Sigmoid colon (tissue), 7 donors: ENCODE results near the gene ADGRG3. TPM values are rescaled to one million over a fixed set of nuclear protein-coding genes. Genes with fewer than 3 reads are reported as not detected.

Source experiments
- DNase-seq: peaks from one replicate; pipeline ENCODE4 v3.0.0-alpha.2; 2019
- H3K27ac ChIP-seq, 4 donors: fragments of 200-600 bp; sonication (generic); one replicate each; pipeline ENCODE4 v1.5.1; 2016 to 2019; ENCODE audit warnings: mild to moderate bottlenecking in 1 of 4
- H3K27me3 ChIP-seq, 3 donors: fragments of 200-600 bp; sonication (generic); one replicate each; pipeline ENCODE4 v1.5.1; 2019; ENCODE audit warnings: mild to moderate bottlenecking in 1 of 3
- H3K36me3 ChIP-seq, 4 donors: fragments of 200-600 bp; sonication (generic); one replicate each; pipeline ENCODE4 v1.5.1; 2016 to 2019
- H3K4me1 ChIP-seq, 4 donors: fragments of 200-600 bp; sonication (generic); one replicate each; pipeline ENCODE4 v1.5.1; 2017 to 2019
- H3K4me3 ChIP-seq, 4 donors: fragments of 200-600 bp; sonication (generic); one replicate each; pipeline ENCODE4 v1.5.1; 2017 to 2019; ENCODE audit warnings: mild to moderate bottlenecking in 2 of 4, moderate library complexity in 1 of 4
- H3K9me3 ChIP-seq, 4 donors: fragments of 200-600 bp in 3 of 4; sonication (generic) in 3 of 4; one replicate each; pipeline versions ENCODE4 v1.5.1 to v1.6.1; 2013 to 2019
- EP300 ChIP-seq, 4 donors: sonication (generic); formaldehyde crosslinking; IDR thresholded peaks; one replicate each; pipeline ENCODE4 v1.6.1; 2017; ENCODE audit warnings: antibody characterized with exemption in 4 of 4
- POLR2A ChIP-seq, 2 donors: fragments of 450-650 bp; IDR thresholded peaks; one replicate each; pipeline ENCODE4 v1.6.1; 2016; ENCODE audit warnings: antibody characterized with exemption in 2 of 2, mild to moderate bottlenecking in 2 of 2, moderate library complexity in 2 of 2
- POLR2AphosphoS5 ChIP-seq, 4 donors: sonication (generic); formaldehyde crosslinking; IDR thresholded peaks; one replicate each; pipeline ENCODE4 v1.6.1; 2017; ENCODE audit warnings: antibody characterized with exemption in 4 of 4
- WGBS, 2 donors: extraction: QIAGEN DNeasy Blood & Tissue Kit; methylation state at CpG; one replicate each; pipeline ENCODE4 v1.1.7; 2013; 5-methylcytosine and 5-hydroxymethylcytosine counted together
- intact Hi-C: fragments of 100-400 bp; cut with DNase I; formaldehyde crosslinking; loops from one replicate; pipeline ENCODE4 v1.15.1; 2023
- polyA plus RNA-seq, 3 donors: library from polyadenylated mRNA; stranded (reverse); fragments of 200-250 nt; gene quantifications; one replicate each; pipeline ENCODE4 v1.2.3, GENCODE V29; 2013
- total RNA-seq, 4 donors: library from RNA; depleted of rRNA; stranded (reverse); fragments of >200 nt; gene quantifications; one replicate each; pipeline ENCODE4 v1.1.0, GENCODE V29; 2016
- TF ChIP-seq, protein P1 (sequence below), 4 experiments: fragments of 450-650 bp in 3 of 4; fragments of 200-600 bp in 1 of 4; IDR thresholded peaks; one replicate each; pipeline ENCODE4 v1.5.1; 2016 to 2019; ENCODE audit warnings: antibody characterized with exemption in 4 of 4, mild to moderate bottlenecking in 3 of 4, moderate library complexity in 2 of 4
- donor health status: healthy with polysubstance abuse.
- donor health status: Bipolar disorder and iron deficiency.
- donor health status: healthy.

ADGRG3 gene
- total and polyA plus RNA-seq, 7 donors, result 0.69 to 6.6 (median 3.6) TPM

DNA sequence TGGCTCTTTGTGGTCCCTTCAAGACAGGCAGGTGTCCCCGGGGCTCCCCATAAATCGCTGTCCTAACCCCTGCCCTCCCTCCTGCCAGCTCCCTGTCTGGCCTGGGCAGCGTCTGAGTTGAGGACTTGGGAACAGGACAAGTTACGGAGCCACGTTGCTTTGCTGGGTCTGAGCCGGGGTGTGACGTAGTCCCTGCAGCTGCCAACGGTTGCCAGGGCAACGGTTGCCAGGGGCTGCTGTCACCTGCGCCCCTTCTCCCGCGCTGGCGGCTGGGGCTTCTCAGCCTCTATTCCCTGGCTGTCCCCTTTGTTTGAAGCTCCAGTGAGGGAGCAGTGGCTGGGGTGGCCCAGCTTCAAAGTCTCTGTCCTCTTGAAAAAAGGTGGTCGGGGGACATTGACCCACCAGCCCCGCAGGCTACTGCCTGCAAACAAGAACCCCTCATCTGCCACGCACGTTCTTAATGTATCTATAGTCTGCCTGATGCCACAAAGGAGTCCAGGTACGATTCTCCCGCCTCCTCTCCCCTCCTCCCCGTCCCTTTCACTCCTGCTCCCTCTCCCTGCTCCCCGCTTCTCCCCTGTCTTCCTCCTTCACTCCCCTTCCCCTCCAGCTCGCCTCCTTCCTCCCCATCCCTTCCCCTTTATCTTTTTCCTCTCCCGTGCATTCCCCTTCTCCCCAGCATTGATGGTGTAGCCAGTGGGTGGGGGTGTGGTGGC, 28.8 kb upstream of the ADGRG3 start:
- TF ChIP-seq POLR2A (IDR thresholded peaks at IDR 0.05) (no peak), EP300 (IDR thresholded peaks at IDR 0.05) (no peak), POLR2AphosphoS5 (IDR thresholded peaks at IDR 0.05) (no peak)
- TF ChIP-seq, protein P1, sequence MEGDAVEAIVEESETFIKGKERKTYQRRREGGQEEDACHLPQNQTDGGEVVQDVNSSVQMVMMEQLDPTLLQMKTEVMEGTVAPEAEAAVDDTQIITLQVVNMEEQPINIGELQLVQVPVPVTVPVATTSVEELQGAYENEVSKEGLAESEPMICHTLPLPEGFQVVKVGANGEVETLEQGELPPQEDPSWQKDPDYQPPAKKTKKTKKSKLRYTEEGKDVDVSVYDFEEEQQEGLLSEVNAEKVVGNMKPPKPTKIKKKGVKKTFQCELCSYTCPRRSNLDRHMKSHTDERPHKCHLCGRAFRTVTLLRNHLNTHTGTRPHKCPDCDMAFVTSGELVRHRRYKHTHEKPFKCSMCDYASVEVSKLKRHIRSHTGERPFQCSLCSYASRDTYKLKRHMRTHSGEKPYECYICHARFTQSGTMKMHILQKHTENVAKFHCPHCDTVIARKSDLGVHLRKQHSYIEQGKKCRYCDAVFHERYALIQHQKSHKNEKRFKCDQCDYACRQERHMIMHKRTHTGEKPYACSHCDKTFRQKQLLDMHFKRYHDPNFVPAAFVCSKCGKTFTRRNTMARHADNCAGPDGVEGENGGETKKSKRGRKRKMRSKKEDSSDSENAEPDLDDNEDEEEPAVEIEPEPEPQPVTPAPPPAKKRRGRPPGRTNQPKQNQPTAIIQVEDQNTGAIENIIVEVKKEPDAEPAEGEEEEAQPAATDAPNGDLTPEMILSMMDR (IDR thresholded peaks at IDR 0.05), result no peak
- H3K4me3 ChIP-seq, result no peak overlapping the region
- no peak for DNase-seq
- H3K36me3 ChIP-seq, result no peaks in the 10 kb centered on the region
- intact Hi-C loops, result no loop called here
- peak overlapping the region in 1 of 4 donors; percentile 18 for H3K27ac ChIP-seq
- H3K4me1 ChIP-seq, result peaks cover 0 to 8% (median 3%) of the 10 kb centered on the region in 4 donors
- 49 to 72% methylated on average over 23 of the region's 23 CpGs for WGBS, 2 donors
- H3K27me3 ChIP-seq, result peaks cover 0 to 37% (median 3%) of the 10 kb centered on the region in 3 donors
- no peaks in the 10 kb centered on the region for H3K9me3 ChIP-seq

- DNase-seq, result no peak
- H3K9me3 ChIP-seq, result no peaks in the 10 kb centered on the region
- TF ChIP-seq EP300 (IDR thresholded peaks at IDR 0.05) (no peak), POLR2A (IDR thresholded peaks at IDR 0.05) (no peak), POLR2AphosphoS5 (IDR thresholded peaks at IDR 0.05) (no peak)
- TF ChIP-seq, protein P1 (IDR thresholded peaks at IDR 0.05), result no peak
- no peak overlapping the region for H3K4me3 ChIP-seq
- H3K36me3 ChIP-seq, result no peaks in the 10 kb centered on the region
- H3K27me3 ChIP-seq, result peaks cover 0 to 29% (median 3%) of the 10 kb centered on the region in 3 donors
- WGBS, 2 donors, result 90 to 91% methylated on average over 9 of the region's 9 CpGs
- intact Hi-C loops, result no loop called here
- no peak overlapping the region for H3K27ac ChIP-seq
- peaks cover 0 to 8% (median 3%) of the 10 kb centered on the region in 4 donors for H3K4me1 ChIP-seq
Observed at GRCh38 chr16:57640185-57640584, 27.9 kb upstream of the ADGRG3 start.

GRCh38 chr16:57640612-57641011, 27.5 kb upstream of the ADGRG3 start:
- intact Hi-C loops, result no loop called here
- no peaks in the 10 kb centered on the region for H3K36me3 ChIP-seq
- peaks cover 0 to 24% (median under 1%) of the 10 kb centered on the region in 3 donors for H3K27me3 ChIP-seq
- no peak overlapping the region for H3K27ac ChIP-seq
- WGBS, 2 donors, result 70 to 76% methylated on average over 8 of the region's 8 CpGs
- H3K4me1 ChIP-seq, result peaks cover 0 to 8% (median 3%) of the 10 kb centered on the region in 4 donors
- no peak overlapping the region for H3K4me3 ChIP-seq
- H3K9me3 ChIP-seq, result no peaks in the 10 kb centered on the region
- no peak for TF ChIP-seq POLR2A (IDR thresholded peaks at IDR 0.05)
- TF ChIP-seq EP300 (IDR thresholded peaks at IDR 0.05), result no peak
- TF ChIP-seq, protein P1 (IDR thresholded peaks at IDR 0.05), result no peak
- no peak for TF ChIP-seq POLR2AphosphoS5 (IDR thresholded peaks at IDR 0.05)
- no peak for DNase-seq

DNA sequence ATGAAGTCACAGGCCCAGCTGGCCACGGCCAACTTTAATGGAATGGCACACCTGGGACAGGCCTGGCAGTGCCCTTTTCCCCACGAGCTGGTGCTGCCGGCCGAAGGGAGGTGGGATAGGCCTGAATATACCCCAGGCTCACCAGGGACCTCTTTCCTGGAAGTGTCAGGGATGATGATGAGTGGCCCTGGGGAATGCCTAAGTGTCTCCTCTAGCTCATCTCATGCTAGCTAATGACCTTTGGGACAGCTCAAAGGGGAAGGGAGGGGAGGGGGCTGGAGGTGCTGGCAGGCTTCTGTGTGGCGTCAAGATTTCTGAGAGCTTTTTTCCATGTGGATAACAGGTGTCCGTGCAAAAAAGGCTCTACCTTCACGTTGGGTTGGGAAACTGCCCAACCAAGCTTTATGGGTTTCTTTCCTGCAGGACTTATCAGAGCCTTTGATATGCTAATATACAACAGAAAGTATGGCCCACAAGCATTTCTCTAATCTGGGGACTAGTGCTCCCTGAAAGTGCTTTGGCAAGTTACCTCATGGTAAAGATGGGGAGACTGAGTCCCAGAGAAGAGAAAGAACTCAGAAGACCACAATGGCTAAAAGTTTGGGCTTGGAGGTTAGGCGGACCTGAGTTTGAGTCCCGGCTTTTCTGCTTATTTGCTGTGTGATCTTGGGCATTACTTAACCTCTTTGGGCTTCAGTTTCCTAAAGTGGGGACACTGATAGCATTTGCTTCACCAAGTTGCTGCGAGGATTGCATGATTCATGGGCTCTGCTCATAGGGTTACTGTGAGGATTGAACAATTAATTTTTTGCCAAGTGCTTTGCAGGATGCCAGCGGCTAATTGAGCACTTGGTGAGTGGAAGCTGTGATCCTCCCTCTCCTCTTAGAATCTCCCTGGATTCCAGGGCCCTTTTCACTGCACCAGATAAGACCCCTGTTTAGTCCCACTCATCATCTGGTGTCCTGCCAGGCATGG, 25.7 kb upstream of the ADGRG3 start:
- no peak overlapping the region for H3K4me3 ChIP-seq
- peaks cover 0 to 8% (median 0%) of the 10 kb centered on the region in 4 donors for H3K4me1 ChIP-seq
- WGBS, 2 donors, result 78 to 88% methylated on average over 11 of the region's 11 CpGs
- DNase-seq, result no peak
- H3K27me3 ChIP-seq, result peaks cover 0 to 11% (median 0%) of the 10 kb centered on the region in 3 donors
- intact Hi-C loops, result no loop called here
- H3K36me3 ChIP-seq, result no peaks in the 10 kb centered on the region
- TF ChIP-seq, protein P1 (IDR thresholded peaks at IDR 0.05), result no peak
- TF ChIP-seq POLR2A (IDR thresholded peaks at IDR 0.05), result no peak
- TF ChIP-seq EP300 (IDR thresholded peaks at IDR 0.05), result no peak
- no peak for TF ChIP-seq POLR2AphosphoS5 (IDR thresholded peaks at IDR 0.05)
- peak overlapping the region in 1 of 4 donors; percentile 46 for H3K27ac ChIP-seq
- no peaks in the 10 kb centered on the region for H3K9me3 ChIP-seq
